PC-9 (cell line): ENCODE data around the gene CNTN1.

Experiments used
- EZH2 ChIP-seq: fragments of 200-600 bp; sonication (generic); IDR thresholded peaks from 2 replicates; pipeline ENCODE4 v1.8.0; 2017; ENCODE audit warnings: antibody characterized with exemption, low read depth
- TF ChIP-seq, protein P1 (sequence below): fragments of 200-600 bp; sonication (generic); conservative IDR thresholded peaks from 2 replicates; pipeline ENCODE4 v1.6.1; 2017; ENCODE audit warnings: mixed run types, antibody characterized with exemption, mild to moderate bottlenecking, moderate library complexity

DNA sequence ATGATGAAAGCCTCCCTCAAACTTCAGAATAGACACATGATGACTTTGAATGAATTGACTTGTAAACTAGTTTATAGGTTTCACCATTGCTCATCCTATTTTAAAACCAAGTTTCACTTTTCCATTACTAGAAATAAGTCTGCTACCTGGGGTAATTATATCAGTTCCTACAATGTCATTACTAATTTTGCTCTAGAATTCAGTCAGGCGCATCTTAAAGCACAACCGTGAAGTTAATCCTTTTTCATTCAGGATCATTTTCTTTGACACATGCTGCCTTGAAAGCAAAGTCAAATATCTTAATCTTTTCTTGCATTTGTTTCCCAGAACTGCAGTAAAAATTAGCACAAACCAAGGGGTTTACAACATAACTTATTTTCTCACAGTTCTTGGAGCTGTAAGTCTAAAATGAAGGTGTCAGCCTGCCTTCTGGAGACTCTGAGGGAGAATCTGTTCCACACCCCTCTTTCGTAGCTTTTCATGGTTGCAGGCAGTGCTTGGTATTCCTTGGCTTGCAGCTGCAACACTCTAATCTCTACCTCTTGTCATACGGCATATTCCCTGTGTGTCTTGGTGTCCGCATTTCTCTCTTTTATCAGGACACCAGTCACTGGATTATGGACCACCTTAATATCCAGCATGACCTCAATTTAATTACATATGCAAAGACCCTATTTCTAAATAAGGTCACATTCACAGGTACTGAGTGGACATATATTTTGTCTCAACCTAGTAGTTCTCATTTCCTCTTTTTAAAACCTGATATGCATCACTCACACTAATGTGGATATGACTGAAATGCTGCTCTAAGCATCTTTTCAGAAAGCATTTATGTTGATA is 381.6 kb downstream of the CNTN1 start:
- TF ChIP-seq, protein P1, sequence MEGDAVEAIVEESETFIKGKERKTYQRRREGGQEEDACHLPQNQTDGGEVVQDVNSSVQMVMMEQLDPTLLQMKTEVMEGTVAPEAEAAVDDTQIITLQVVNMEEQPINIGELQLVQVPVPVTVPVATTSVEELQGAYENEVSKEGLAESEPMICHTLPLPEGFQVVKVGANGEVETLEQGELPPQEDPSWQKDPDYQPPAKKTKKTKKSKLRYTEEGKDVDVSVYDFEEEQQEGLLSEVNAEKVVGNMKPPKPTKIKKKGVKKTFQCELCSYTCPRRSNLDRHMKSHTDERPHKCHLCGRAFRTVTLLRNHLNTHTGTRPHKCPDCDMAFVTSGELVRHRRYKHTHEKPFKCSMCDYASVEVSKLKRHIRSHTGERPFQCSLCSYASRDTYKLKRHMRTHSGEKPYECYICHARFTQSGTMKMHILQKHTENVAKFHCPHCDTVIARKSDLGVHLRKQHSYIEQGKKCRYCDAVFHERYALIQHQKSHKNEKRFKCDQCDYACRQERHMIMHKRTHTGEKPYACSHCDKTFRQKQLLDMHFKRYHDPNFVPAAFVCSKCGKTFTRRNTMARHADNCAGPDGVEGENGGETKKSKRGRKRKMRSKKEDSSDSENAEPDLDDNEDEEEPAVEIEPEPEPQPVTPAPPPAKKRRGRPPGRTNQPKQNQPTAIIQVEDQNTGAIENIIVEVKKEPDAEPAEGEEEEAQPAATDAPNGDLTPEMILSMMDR: no peak
- no peak for TF ChIP-seq EZH2
